ENCODE measurements around the gene FOXP3.

FOXP3 gene

DNA sequence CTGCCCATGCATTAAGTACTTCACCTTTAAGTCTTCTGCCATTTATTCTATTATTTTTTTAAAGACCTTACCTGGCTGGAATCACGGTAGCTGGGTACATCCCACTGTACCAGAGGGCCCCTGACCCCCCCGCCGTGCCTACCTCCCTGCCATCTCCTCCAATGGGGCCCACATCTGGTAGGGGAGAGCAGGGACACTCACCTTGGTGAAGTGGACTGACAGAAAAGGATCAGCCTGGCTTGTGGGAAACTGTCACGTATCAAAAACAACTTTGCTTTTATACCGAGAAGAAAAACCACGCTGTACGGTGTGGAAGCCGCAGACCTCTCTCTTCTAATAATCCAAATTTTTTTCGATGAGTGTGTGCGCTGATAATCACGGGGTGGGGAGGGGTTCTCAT is at the start of gene FOXP3:
Gene FOXP3, minus strand, starts transcription at position 251 of the 400 bp plus-strand sequence. CDS start 6,205 bp downstream, outside the sequence.
- TF ChIP-seq TEAD4 (IDR thresholded peaks at IDR 0.05): no peak
- TF ChIP-seq MAX (IDR thresholded peaks at IDR 0.05): no peak
- no peak for TF ChIP-seq RAD21 (IDR thresholded peaks at IDR 0.05; ENCODE audit: low read depth)
- TF ChIP-seq YY1 (IDR thresholded peaks at IDR 0.05; ENCODE audit: low read depth): no peak
- no peak for TF ChIP-seq TAF1 (IDR thresholded peaks at IDR 0.05; ENCODE audit: low read depth)
- TF ChIP-seq, protein P1, sequence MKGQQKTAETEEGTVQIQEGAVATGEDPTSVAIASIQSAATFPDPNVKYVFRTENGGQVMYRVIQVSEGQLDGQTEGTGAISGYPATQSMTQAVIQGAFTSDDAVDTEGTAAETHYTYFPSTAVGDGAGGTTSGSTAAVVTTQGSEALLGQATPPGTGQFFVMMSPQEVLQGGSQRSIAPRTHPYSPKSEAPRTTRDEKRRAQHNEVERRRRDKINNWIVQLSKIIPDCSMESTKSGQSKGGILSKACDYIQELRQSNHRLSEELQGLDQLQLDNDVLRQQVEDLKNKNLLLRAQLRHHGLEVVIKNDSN (IDR thresholded peaks at IDR 0.05): no peak
- no peak for TF ChIP-seq REST (IDR thresholded peaks at IDR 0.05; ENCODE audit: low read depth)
- TF ChIP-seq CREB1 (IDR thresholded peaks at IDR 0.05; ENCODE audit: low read depth): no peak
- no peak for TF ChIP-seq CEBPB (IDR thresholded peaks at IDR 0.05)
- TF ChIP-seq ZBTB7A (IDR thresholded peaks at IDR 0.05; ENCODE audit: low read depth): no peak

DNA sequence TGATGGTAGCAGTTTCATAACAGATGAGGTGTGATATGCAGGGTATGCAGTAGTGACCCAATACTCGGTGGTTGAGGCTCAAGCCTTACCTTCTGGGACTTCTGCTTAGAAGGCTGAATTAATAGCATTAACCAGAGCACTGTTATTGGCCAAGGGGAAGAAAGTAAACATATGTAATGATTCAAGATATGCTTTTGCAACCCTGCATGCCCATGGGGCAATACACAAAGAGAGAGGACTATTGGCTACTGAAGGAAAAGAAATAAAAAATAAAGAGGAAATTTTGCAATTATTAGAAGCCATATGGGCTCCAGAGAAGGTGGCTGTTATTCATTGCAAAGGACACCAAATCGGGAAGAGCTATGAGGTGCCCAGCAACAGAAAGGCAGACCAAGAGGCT is 47.7 kb upstream of the FOXP3 start:
- TF ChIP-seq TCF12 (IDR thresholded peaks at IDR 0.05; ENCODE audit: low read depth) (no peak), FOXM1 (IDR thresholded peaks at IDR 0.05; ENCODE audit: borderline replicate concordance, low read depth) (no peak), TEAD4 (IDR thresholded peaks at IDR 0.05) (no peak), MAX (IDR thresholded peaks at IDR 0.05) (no peak), EP300 (IDR thresholded peaks at IDR 0.05; ENCODE audit: borderline replicate concordance) (no peak), REST (IDR thresholded peaks at IDR 0.05; ENCODE audit: low read depth) (no peak), NFIC (IDR thresholded peaks at IDR 0.05) (no peak)

DNA sequence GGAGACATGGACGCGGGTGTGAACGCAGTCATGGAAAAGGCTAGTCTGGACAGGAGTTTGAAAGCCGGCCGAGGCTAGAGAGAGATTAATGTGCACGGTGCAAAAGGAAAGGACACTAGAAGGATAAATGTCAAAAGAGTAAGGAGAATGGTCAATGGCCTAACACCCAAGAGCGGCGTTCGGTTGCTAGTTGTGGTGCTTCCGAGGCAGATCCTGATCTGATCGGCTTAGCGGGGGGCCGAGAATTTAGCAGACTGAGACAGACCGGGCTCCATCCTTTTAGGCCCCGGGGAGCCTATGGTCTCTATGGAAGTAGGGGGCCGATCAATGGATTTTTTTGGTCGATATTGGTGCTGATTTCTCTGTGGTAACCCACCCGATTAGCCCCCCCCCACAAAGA is 45.9 kb upstream of the FOXP3 start:
- TF ChIP-seq YY1 (IDR thresholded peaks at IDR 0.05; ENCODE audit: low read depth) (no peak), CREB1 (IDR thresholded peaks at IDR 0.05; ENCODE audit: low read depth) (no peak), FOXM1 (IDR thresholded peaks at IDR 0.05; ENCODE audit: borderline replicate concordance, low read depth) (no peak), CEBPB (IDR thresholded peaks at IDR 0.05) (no peak), EGR1 (IDR thresholded peaks at IDR 0.05) (no peak), ZBTB7A (IDR thresholded peaks at IDR 0.05; ENCODE audit: low read depth) (no peak), NFIC (IDR thresholded peaks at IDR 0.05) (no peak), TEAD4 (IDR thresholded peaks at IDR 0.05) (no peak)

DNA sequence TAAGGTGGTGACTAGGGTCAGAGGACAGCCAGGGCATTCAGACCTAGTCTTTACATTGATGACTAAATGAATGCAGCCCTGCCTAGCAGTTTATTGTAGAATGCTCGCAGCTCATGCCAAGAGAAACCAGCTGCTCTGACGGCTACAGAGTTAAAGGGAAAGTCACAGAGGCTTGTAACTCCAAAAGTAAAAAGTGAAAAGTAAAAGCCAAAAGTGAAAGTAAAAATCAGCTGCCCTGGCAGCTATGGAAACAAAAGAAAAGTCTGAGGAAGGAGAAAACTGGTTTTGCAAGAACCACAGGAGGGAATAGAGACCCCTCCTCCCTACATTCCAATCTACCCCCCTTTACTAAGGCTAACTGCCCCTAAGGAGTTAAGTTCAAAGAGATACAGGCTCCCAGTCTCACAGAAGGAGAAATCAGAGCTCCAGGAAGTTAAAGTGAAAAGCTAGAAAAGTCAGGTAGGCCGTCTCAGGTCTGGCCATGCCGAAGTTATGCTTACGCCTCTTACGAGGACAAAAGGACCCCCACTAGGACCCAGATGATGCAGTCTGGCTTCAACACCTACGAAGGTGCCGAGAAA is 45.0 kb upstream of the FOXP3 start:
- no peak for TF ChIP-seq NFIC (IDR thresholded peaks at IDR 0.05)
- no peak for TF ChIP-seq EGR1 (IDR thresholded peaks at IDR 0.05)
- TF ChIP-seq TEAD4 (IDR thresholded peaks at IDR 0.05): no peak
- TF ChIP-seq CEBPB (IDR thresholded peaks at IDR 0.05): no peak
- no peak for TF ChIP-seq REST (IDR thresholded peaks at IDR 0.05; ENCODE audit: low read depth)

- TF ChIP-seq REST (IDR thresholded peaks at IDR 0.05; ENCODE audit: low read depth) (no peak), TEAD4 (IDR thresholded peaks at IDR 0.05) (no peak), MAX (IDR thresholded peaks at IDR 0.05) (no peak), CREB1 (IDR thresholded peaks at IDR 0.05; ENCODE audit: low read depth) (no peak), RAD21 (IDR thresholded peaks at IDR 0.05; ENCODE audit: low read depth) (no peak), TAF1 (IDR thresholded peaks at IDR 0.05; ENCODE audit: low read depth) (no peak), TCF12 (IDR thresholded peaks at IDR 0.05; ENCODE audit: low read depth) (no peak), FOXM1 (IDR thresholded peaks at IDR 0.05; ENCODE audit: borderline replicate concordance, low read depth) (no peak), ZBTB7A (IDR thresholded peaks at IDR 0.05; ENCODE audit: low read depth) (no peak), CEBPB (IDR thresholded peaks at IDR 0.05) (no peak), YY1 (IDR thresholded peaks at IDR 0.05; ENCODE audit: low read depth) (no peak), NFIC (IDR thresholded peaks at IDR 0.05) (no peak), EGR1 (IDR thresholded peaks at IDR 0.05) (no peak), EP300 (IDR thresholded peaks at IDR 0.05; ENCODE audit: borderline replicate concordance) (no peak)
- TF ChIP-seq, protein P1 (IDR thresholded peaks at IDR 0.05): no peak
These were observed 44.2 kb upstream of the FOXP3 start for GRCh38 chrX:49308604-49309269.

Data from Ishikawa (cell line).